Measurements from ENCODE around the gene TTYH3. TPM values are rescaled to one million over a fixed set of nuclear protein-coding genes. Genes with fewer than 3 reads are reported as not detected.

The TTYH3 gene
- total and polyA plus RNA-seq, 2 of the 13 experiments (the other 11 are each of a cell fraction or from before 2014, with no cell fraction given) = 26.3 to 50.0 TPM

DNA sequence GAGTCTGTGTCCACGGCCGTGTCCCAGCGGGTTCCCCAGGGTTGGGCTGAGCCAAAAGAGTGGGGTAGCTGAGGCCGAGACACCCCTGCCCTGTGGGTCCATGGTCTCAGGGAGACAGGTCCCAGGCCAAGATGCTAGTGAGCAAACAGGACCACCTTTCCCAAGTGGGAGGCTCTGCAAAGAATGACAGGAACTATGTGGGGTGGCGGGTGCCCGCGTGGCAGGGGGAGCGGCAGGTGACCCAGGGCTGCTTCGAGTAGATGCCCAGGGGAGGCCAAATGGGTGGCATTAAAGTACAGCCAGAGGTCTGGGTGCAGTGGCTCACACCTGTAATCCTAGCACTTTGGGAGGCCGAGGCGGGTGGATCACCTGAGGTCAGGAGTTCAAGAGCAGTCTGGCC is 18.2 kb downstream of the TTYH3 start:
- BruUV-seq (replicated peaks) = no TSS peak
- POLR2A ChIA-PET = no interaction called here
- no peaks in the 10 kb centered on the region for H3K79me2 ChIP-seq (ENCODE audit: insufficient read depth, low read length)
- peaks cover 17% of the 10 kb centered on the region; the same call in 1 of the 2 replicates for H4K20me1 ChIP-seq (ENCODE audit: insufficient read depth, low read length)
- H3K9ac ChIP-seq (ENCODE audit: insufficient read depth, low read depth, low read length) = no peak overlapping the region
- ATAC-seq = no peak
- CTCF ChIA-PET (ENCODE audit: low intra/inter-chr PET ratio, low total read pairs) = no interaction called here
- 94% methylated on average over 11 of the region's 11 CpGs for WGBS (ENCODE audit: low lambda C conversion rate)
- H3K36me3 ChIP-seq (replicated peaks in 1 of 2; ENCODE audit: control insufficient read depth in 1 of 2, insufficient read depth in 2 of 2, low read length in 2 of 2) = peaks cover 20 to 24% of the 10 kb centered on the region in 2 experiments; a peak in 4 of 5 replicates
- no peak for DNase-seq (ENCODE audit: low spot score)
- H3K27me3 ChIP-seq (ENCODE audit: control insufficient read depth in 1 of 2, insufficient read depth in 2 of 2, low read length in 2 of 2) = no peaks in the 10 kb centered on the region
- H3K4me1 ChIP-seq (ENCODE audit: insufficient read depth, low read length) = no peaks in the 10 kb centered on the region; the same call in 1 of the 2 replicates
- in situ Hi-C loops (cut with HindIII; ENCODE audit: extremely low pct_ligation_motif_present, low pct_unique_long_range_greater_than_20kb) (loop anchor here (10.0 kb wide), 1 partner anchor 85 kb away; no protein-coding TSS in a partner anchor), intact Hi-C loops (cut with micrococcal nuclease; ENCODE audit: unreplicated experiment) (loop anchor here (5.0 kb wide), 1 partner anchor 43 kb away; no protein-coding TSS in a partner anchor)
- H3K4me2 ChIP-seq (ENCODE audit: low read depth, low read length) = no peak overlapping the region
- no peak overlapping the region for H3K27ac ChIP-seq (ENCODE audit: extremely low read length, insufficient read depth, low read length)
- TF ChIP-seq HOXA9 (CRISPR knock-in tag; IDR thresholded peaks at IDR 0.05; ENCODE audit: borderline replicate concordance) = no peak
- TF ChIP-seq, protein P1, sequence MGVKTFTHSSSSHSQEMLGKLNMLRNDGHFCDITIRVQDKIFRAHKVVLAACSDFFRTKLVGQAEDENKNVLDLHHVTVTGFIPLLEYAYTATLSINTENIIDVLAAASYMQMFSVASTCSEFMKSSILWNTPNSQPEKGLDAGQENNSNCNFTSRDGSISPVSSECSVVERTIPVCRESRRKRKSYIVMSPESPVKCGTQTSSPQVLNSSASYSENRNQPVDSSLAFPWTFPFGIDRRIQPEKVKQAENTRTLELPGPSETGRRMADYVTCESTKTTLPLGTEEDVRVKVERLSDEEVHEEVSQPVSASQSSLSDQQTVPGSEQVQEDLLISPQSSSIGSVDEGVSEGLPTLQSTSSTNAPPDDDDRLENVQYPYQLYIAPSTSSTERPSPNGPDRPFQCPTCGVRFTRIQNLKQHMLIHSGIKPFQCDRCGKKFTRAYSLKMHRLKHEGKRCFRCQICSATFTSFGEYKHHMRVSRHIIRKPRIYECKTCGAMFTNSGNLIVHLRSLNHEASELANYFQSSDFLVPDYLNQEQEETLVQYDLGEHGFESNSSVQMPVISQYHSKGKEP (CRISPR knock-in tag; IDR thresholded peaks at IDR 0.05) = no peak
- TF ChIP-seq, protein P2, sequence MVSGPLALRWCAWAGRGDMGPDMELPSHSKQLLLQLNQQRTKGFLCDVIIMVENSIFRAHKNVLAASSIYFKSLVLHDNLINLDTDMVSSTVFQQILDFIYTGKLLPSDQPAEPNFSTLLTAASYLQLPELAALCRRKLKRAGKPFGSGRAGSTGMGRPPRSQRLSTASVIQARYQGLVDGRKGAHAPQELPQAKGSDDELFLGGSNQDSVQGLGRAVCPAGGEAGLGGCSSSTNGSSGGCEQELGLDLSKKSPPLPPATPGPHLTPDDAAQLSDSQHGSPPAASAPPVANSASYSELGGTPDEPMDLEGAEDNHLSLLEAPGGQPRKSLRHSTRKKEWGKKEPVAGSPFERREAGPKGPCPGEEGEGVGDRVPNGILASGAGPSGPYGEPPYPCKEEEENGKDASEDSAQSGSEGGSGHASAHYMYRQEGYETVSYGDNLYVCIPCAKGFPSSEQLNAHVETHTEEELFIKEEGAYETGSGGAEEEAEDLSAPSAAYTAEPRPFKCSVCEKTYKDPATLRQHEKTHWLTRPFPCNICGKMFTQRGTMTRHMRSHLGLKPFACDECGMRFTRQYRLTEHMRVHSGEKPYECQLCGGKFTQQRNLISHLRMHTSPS (CRISPR knock-in tag; IDR thresholded peaks at IDR 0.05; ENCODE audit: low read depth) = no peak
- TF ChIP-seq MAZ (IDR thresholded peaks at IDR 0.05; ENCODE audit: borderline replicate concordance, low read depth, low read length) = no peak
- no peak for TF ChIP-seq MAZ (CRISPR knock-in tag; IDR thresholded peaks at IDR 0.05; ENCODE audit: low read depth)
- TF ChIP-seq, protein P3, sequence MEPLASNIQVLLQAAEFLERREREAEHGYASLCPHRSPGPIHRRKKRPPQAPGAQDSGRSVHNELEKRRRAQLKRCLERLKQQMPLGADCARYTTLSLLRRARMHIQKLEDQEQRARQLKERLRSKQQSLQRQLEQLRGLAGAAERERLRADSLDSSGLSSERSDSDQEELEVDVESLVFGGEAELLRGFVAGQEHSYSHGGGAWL (CRISPR knock-in tag; IDR thresholded peaks at IDR 0.05) = no peak
- TF ChIP-seq POLR2G (IDR thresholded peaks at IDR 0.05; ENCODE audit: low read depth, low read length) = 0 out of 2 replicates have a peak, but pooled peaks have one; percentile 9
- no peak for TF ChIP-seq STAT5B (CRISPR knock-in tag; IDR thresholded peaks at IDR 0.05)
- H3K9me3 ChIP-seq (ENCODE audit: low read length) = no peaks in the 10 kb centered on the region
- no peak overlapping the region for H2AFZ ChIP-seq (ENCODE audit: low read length)
- no peak overlapping the region for H3K4me3 ChIP-seq (replicated peaks in 1 of 3; ENCODE audit: insufficient read depth in 1 of 3, low read depth in 2 of 3, low read length in 3 of 3)
- no peak for FAIRE-seq

Measured in HepG2 (cell line).